Measurements from ENCODE around the gene HMSD.
A peak's percentile ranks its signal among the peaks of the same experiment; 100 is the strongest.

Gene HMSD

GRCh38 chr18:63963615-63964256, 14.6 kb downstream of the HMSD start:
- in situ Hi-C loops (cut with HindIII; ENCODE audit: low sequenced_read_pairs): no loop called here
- TF ChIP-seq CTCF (IDR thresholded peaks at IDR 0.05; ENCODE audit: low read depth, low read length, missing control alignments): peak; percentile 97
- peak; percentile 50 for DNase-seq (ENCODE audit: low read depth)
- no peak overlapping the region for H3K4me3 ChIP-seq (ENCODE audit: low read depth, low read length)

- no peak overlapping the region for H3K4me3 ChIP-seq (ENCODE audit: low read depth, low read length)
- no peak for TF ChIP-seq CTCF (IDR thresholded peaks at IDR 0.05; ENCODE audit: low read depth, low read length, missing control alignments)
- no peak for DNase-seq (ENCODE audit: low read depth)
- in situ Hi-C loops (cut with HindIII; ENCODE audit: low sequenced_read_pairs): no loop called here
These were observed 15.8 kb downstream of the HMSD start for GRCh38 chr18:63964908-63965307.

GRCh38 chr18:63965716-63966330, 16.7 kb downstream of the HMSD start:
- TF ChIP-seq CTCF (IDR thresholded peaks at IDR 0.05; ENCODE audit: low read depth, low read length, missing control alignments): no peak
- in situ Hi-C loops (cut with HindIII; ENCODE audit: low sequenced_read_pairs): no loop called here
- no peak overlapping the region for H3K4me3 ChIP-seq (ENCODE audit: low read depth, low read length)
- DNase-seq (ENCODE audit: low read depth): no peak

GRCh38 chr18:63969942-63970808, 21.1 kb downstream of the HMSD start, which contains the start of gene SERPINB8:
Gene SERPINB8 (plus strand): TSS chr18:63970081. CDS start chr18:63978309, 8,228 bp downstream.
- DNase-seq (ENCODE audit: low read depth): peak; percentile 77
- TF ChIP-seq CTCF (IDR thresholded peaks at IDR 0.05; ENCODE audit: low read depth, low read length, missing control alignments): no peak
- in situ Hi-C loops (cut with HindIII; ENCODE audit: low sequenced_read_pairs): no loop called here
- peak within 1 kb of the TSS; percentile 75 for H3K4me3 ChIP-seq (ENCODE audit: low read depth, low read length)

GRCh38 chr18:63970809-63971205, 21.7 kb downstream of the HMSD start:
- peak overlapping the region; percentile 75 for H3K4me3 ChIP-seq (ENCODE audit: low read depth, low read length)
- no peak for TF ChIP-seq CTCF (IDR thresholded peaks at IDR 0.05; ENCODE audit: low read depth, low read length, missing control alignments)
- in situ Hi-C loops (cut with HindIII; ENCODE audit: low sequenced_read_pairs): no loop called here
- no peak for DNase-seq (ENCODE audit: low read depth)

GRCh38 chr18:63971320-63972001, 22.4 kb downstream of the HMSD start:
- DNase-seq (ENCODE audit: low read depth): no peak
- in situ Hi-C loops (cut with HindIII; ENCODE audit: low sequenced_read_pairs): no loop called here
- H3K4me3 ChIP-seq (ENCODE audit: low read depth, low read length): peak overlapping the region; percentile 75
- TF ChIP-seq CTCF (IDR thresholded peaks at IDR 0.05; ENCODE audit: low read depth, low read length, missing control alignments): no peak
